A673 (cell line): ENCODE data around the gene NUMA1. TPM values are rescaled to one million over a fixed set of nuclear protein-coding genes. Genes with fewer than 3 reads are reported as not detected.

Experiments used
- BruUV-seq: library from RNA; stranded (reverse); fragments of 400-500 nt; replicated peaks from 2 replicates; lab custom pipeline; 2021; lab: Mats Ljungman, UMichigan
- CTCF ChIA-PET: fragments of 300-600 bp; sonication (Branson Sonifier 250); formaldehyde crosslinking; loops from one replicate; lab custom pipeline; 2022; ENCODE audit warnings: antibody characterized with exemption; lab: Charles Lee
- POLR2A ChIA-PET: fragments of 300-600 bp; sonication (Branson Sonifier 250); formaldehyde crosslinking; loops from one replicate; lab custom pipeline; 2022; ENCODE audit warnings: antibody characterized with exemption; ENCODE audit not compliant: low non-redundant PET; lab: Charles Lee
- DNase-seq: peaks from one replicate; pipeline ENCODE4 v3.0.0-alpha.2; 2015; ENCODE audit warnings: low spot score
- H3K27ac ChIP-seq: fragments of 200-600 bp; sonication (generic); 2 replicates; pipeline ENCODE4 v1.5.1; 2016; ENCODE audit warnings: mixed run types, low read depth, mild to moderate bottlenecking, mixed read lengths, antibody characterized with exemption, low read length; ENCODE audit not compliant: poor library complexity, severe bottlenecking
- H3K27me3 ChIP-seq: fragments of 200-600 bp; sonication (generic); replicated peaks from 2 replicates; pipeline ENCODE4 v1.6.1; 2017; ENCODE audit warnings: mixed run types, low read depth, mild to moderate bottlenecking, mixed read lengths, antibody characterized with exemption, low read length; ENCODE audit not compliant: insufficient read depth, poor library complexity
- H3K36me3 ChIP-seq: fragments of 200-600 bp; sonication (generic); 2 replicates; pipeline ENCODE4 v1.6.1; 2016; ENCODE audit warnings: mixed run types, mild to moderate bottlenecking, mixed read lengths, antibody characterized with exemption, low read length; ENCODE audit not compliant: insufficient read depth, poor library complexity, severe bottlenecking
- H3K4me1 ChIP-seq: fragments of 200-600 bp; sonication (generic); 2 replicates; pipeline ENCODE4 v1.6.1; 2017; ENCODE audit warnings: mixed run types, mild to moderate bottlenecking, mixed read lengths, antibody characterized with exemption, low read length; ENCODE audit not compliant: insufficient read depth, poor library complexity, severe bottlenecking
- H3K4me3 ChIP-seq: fragments of 200-600 bp; sonication (generic); 2 replicates; pipeline ENCODE4 v1.5.1; 2016; ENCODE audit warnings: low read depth, mixed run types, mild to moderate bottlenecking, mixed read lengths, low read length; ENCODE audit not compliant: poor library complexity, severe bottlenecking
- H3K9me3 ChIP-seq: fragments of 200-600 bp; sonication (generic); 2 replicates; pipeline ENCODE4 v1.6.1; 2016; ENCODE audit warnings: mixed run types, low read depth, mild to moderate bottlenecking, mixed read lengths, antibody characterized with exemption, low read length; ENCODE audit not compliant: poor library complexity, severe bottlenecking
- CTCF ChIP-seq: fragments of 300-800, 200-600 bp; sonication (generic); conservative IDR thresholded peaks from 2 replicates; pipeline ENCODE4 v1.5.1; 2017; ENCODE audit warnings: low read depth, mild to moderate bottlenecking, antibody characterized with exemption, low read length, moderate library complexity, mixed read lengths
- EZH2 ChIP-seq: fragments of 200-600 bp; sonication (generic); IDR thresholded peaks from 2 replicates; pipeline ENCODE4 v1.6.1; 2017; ENCODE audit warnings: borderline replicate concordance, low read depth, mild to moderate bottlenecking, mixed read lengths, antibody characterized with exemption, low read length; ENCODE audit not compliant: poor library complexity, severe bottlenecking
- intact Hi-C: fragments of 100-400 bp; cut with micrococcal nuclease; formaldehyde crosslinking; loops from one replicate; pipeline ENCODE4 v1.10.0; 2022; ENCODE audit not compliant: unreplicated experiment
- total RNA-seq: library from RNA; stranded (reverse); gene quantifications from 2 replicates; pipeline ENCODE4 v1.2.3, GENCODE V29; 2021

Gene NUMA1
- total RNA-seq, 1 experiment from 2014 or later: 216 TPM

DNA sequence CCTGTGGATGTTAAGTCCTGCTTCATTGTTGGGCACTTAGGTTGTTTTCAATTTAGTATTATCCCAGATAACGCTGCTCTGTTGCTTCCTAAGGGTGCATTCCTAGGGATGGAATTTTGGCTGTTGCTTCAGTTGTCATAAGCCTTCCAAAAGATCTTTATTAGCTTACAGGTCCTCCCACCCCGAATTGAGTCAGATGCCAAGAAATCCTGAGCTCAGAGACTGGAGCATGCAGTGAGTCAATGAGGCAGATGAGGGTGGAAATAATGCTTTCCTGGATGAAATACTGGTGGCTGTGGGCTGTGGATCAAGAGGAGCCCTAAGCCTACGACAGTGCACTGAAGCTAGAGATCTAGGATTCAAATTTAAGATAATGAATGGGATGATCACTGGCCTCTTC lies 92.3 kb downstream of the NUMA1 start:
- Histone ChIP-seq H3K27ac (no peak overlapping the region), H3K9me3 (no peaks in the 10 kb centered on the region), H3K36me3 (peaks cover 7% of the 10 kb centered on the region), H3K4me1 (no peaks in the 10 kb centered on the region), H3K4me3 (no peak overlapping the region), H3K27me3 (no peaks in the 10 kb centered on the region)
- POLR2A ChIA-PET: no interaction called here
- intact Hi-C loops: no loop called here
- CTCF ChIA-PET: interaction anchor here (0.7 kb wide), 1 partner anchor 156 kb away, joined by 3 read pairs; no protein-coding TSS in a partner anchor
- no peak for TF ChIP-seq EZH2
- TF ChIP-seq CTCF: no peak
- no TSS peak for BruUV-seq
- no peak for DNase-seq

DNA sequence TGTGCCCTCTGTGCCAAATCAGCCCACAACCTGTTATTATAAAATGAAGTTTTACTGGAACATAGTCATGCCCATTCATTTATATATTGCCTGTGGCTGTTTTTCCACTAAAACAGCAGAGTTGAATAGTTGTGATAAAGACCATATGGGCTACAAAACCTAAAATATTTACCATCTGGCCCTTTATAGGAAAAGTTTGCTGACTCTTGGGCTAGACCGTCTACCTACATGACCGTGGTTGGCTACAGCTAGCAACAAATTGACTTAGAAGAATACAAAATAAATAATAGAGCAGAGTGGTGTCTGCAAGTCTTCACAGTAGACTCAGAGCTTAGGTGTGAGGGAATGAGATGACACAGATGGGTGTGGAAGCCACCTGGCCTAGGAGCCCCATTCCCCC lies 92.8 kb downstream of the NUMA1 start:
- TF ChIP-seq CTCF (no peak), EZH2 (no peak)
- ChIA-PET POLR2A (no interaction called here), CTCF (no interaction called here)
- H3K4me3 ChIP-seq: no peak overlapping the region
- BruUV-seq: no TSS peak
- H3K9me3 ChIP-seq: no peaks in the 10 kb centered on the region
- DNase-seq: no peak
- intact Hi-C loops: no loop called here
- no peaks in the 10 kb centered on the region for H3K4me1 ChIP-seq
- no peak overlapping the region for H3K27ac ChIP-seq
- H3K27me3 ChIP-seq: no peaks in the 10 kb centered on the region
- peaks cover 4% of the 10 kb centered on the region for H3K36me3 ChIP-seq

DNA sequence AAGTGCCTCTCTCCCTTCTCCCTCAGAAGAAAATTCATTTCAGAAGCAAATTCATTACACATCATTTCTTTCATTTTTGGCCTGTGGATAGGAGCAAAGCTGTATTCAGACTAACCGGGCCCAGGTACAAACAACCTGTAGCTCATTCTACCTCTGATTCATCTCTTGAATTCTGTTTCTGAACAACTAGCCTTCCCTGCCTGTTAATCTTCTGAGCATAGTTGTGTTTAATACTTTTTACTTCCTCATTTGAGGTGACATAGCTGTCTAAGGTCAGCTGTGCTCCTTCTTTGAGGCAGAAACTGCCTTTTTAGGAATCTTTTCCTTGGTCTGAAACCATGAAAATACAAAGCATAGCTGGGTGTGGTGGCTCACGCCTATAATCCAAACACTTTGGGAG lies 94.2 kb downstream of the NUMA1 start:
- Histone ChIP-seq H3K27me3 (no peaks in the 10 kb centered on the region), H3K4me1 (no peaks in the 10 kb centered on the region), H3K9me3 (no peaks in the 10 kb centered on the region), H3K36me3 (peaks cover 4% of the 10 kb centered on the region), H3K27ac (no peak overlapping the region), H3K4me3 (no peak overlapping the region)
- DNase-seq: no peak
- no peak for TF ChIP-seq CTCF
- no peak for TF ChIP-seq EZH2
- intact Hi-C loops: no loop called here
- BruUV-seq: no TSS peak
- CTCF ChIA-PET: no interaction called here
- POLR2A ChIA-PET: no interaction called here
